Right cardiac atrium (tissue), 5 donors: ENCODE measurements around the gene THUMPD3. TPM values are rescaled to one million over a fixed set of nuclear protein-coding genes. Genes with fewer than 3 reads are reported as not detected.

Experiments used
- ATAC-seq, 2 donors: fragments of 200-7000 bp; cut with Tn5 transposase; one replicate each; pipeline versions ENCODE4 v1.8.0 to v1.9.1; 2020; ENCODE audit warnings: moderate library complexity in 2 of 2, mild to moderate bottlenecking in 1 of 2
- DNase-seq, 3 donors: peaks; one replicate each; pipeline ENCODE4 v3.0.0-alpha.2; 2020
- H3K27ac ChIP-seq: one replicate; pipeline ENCODE4 v1.5.1; 2013; ENCODE audit warnings: mild to moderate bottlenecking, low read length, control low read depth, moderate library complexity
- H3K27me3 ChIP-seq: one replicate; pipeline ENCODE4 v1.6.1; 2013; ENCODE audit not compliant: control insufficient read depth, insufficient read depth
- H3K4me1 ChIP-seq: one replicate; pipeline ENCODE4 v1.6.1; 2013; ENCODE audit warnings: low read length; ENCODE audit not compliant: control insufficient read depth, insufficient read depth
- H3K4me3 ChIP-seq: one replicate; pipeline ENCODE4 v1.5.1; 2013; ENCODE audit warnings: low read length, control low read depth
- H3K9me3 ChIP-seq: one replicate; pipeline ENCODE4 v1.6.1; 2013; ENCODE audit warnings: low read length; ENCODE audit not compliant: control insufficient read depth
- WGBS: extraction: QIAGEN DNeasy Blood & Tissue Kit; methylation state at CpG from one replicate; pipeline ENCODE4 v1.1.7; 2013; 5-methylcytosine and 5-hydroxymethylcytosine counted together
- intact Hi-C, 4 donors: fragments of 100-400 bp; cut with DNase I; formaldehyde crosslinking; loops; one replicate each; pipeline versions ENCODE4 v1.11.0 to v1.14.0; 2022 to 2023
- polyA plus RNA-seq: library from polyadenylated mRNA; stranded (reverse); fragments of 200-250 nt; gene quantifications from one replicate; pipeline ENCODE4 v1.2.3, GENCODE V29; 2013
- total RNA-seq, 4 donors: library from RNA; stranded (reverse); fragmentation: NEBNext Ultra II Directional; extraction: Animal tissue kit (Norgen Biotek cat#: 25700); gene quantifications; one replicate each; pipeline ENCODE4 v1.2.1, GENCODE V29; 2021
- donor health status: healthy with polysubstance abuse.
- donor health status: DM: no; HTN: yes; CAD: no.
- donor health status: DM: no; HTN: no; CAD: no.
- donor health status: DM: no; HTN: yes; CAD: no; lungs with severe emphysema.
- donor health status: DM: yes; HTN: yes; CAD: no.

THUMPD3 gene
- total and polyA plus RNA-seq, 5 donors = 29.0 to 46.6 (median 46.0) TPM

- 77% methylated on average over 2 of the region's 2 CpGs for WGBS
- H3K4me3 ChIP-seq = no peak overlapping the region
- no peak overlapping the region for H3K27ac ChIP-seq
- no peaks in the 10 kb centered on the region for H3K9me3 ChIP-seq
- intact Hi-C loops = loop anchor here in 1 of 4 donors (5.0 kb wide), 1 partner anchor 45 kb away; no protein-coding TSS in a partner anchor
- ATAC-seq (no peak), DNase-seq (no peak)
- H3K4me1 ChIP-seq = no peaks in the 10 kb centered on the region
- no peaks in the 10 kb centered on the region for H3K27me3 ChIP-seq
Measured at GRCh38 chr3:9387322-9387655, 24.4 kb downstream of the THUMPD3 start.

DNA sequence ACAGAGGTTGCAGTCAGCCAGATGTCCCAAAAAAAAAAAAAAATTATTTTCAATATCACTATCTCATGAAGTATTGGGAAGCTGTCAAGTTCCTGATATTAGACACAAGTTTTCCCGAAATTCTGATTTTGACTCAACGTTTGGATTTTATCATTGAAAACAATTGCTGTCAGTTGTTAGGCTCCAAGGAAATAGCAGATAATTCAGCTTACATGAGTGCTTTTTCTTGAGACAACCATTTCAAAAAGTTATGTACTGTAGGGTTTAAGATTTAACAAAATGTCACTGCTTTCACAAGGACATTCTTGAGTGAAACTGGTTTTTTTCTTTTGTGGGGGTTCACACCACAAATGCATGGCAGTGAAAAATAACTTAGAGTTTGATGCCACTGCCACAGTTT, 25.3 kb downstream of the THUMPD3 start:
- H3K27me3 ChIP-seq = no peaks in the 10 kb centered on the region
- no peak overlapping the region for H3K27ac ChIP-seq
- no peak overlapping the region for H3K4me3 ChIP-seq
- H3K4me1 ChIP-seq = no peaks in the 10 kb centered on the region
- DNase-seq (no peak), ATAC-seq (no peak)
- no peaks in the 10 kb centered on the region for H3K9me3 ChIP-seq
- intact Hi-C loops = loop anchor here in 1 of 4 donors (5.0 kb wide), 1 partner anchor 44 kb away; no protein-coding TSS in a partner anchor
- 56% methylated on average over 2 of the region's 2 CpGs for WGBS

GRCh38 chr3:9388562-9389272, 25.9 kb downstream of the THUMPD3 start:
- no peak overlapping the region for H3K4me3 ChIP-seq
- H3K4me1 ChIP-seq = no peaks in the 10 kb centered on the region
- no peak for ATAC-seq
- DNase-seq = no peak
- no peak overlapping the region for H3K27ac ChIP-seq
- H3K9me3 ChIP-seq = no peaks in the 10 kb centered on the region
- 86% methylated on average over 5 of the region's 5 CpGs for WGBS
- intact Hi-C loops = loop anchor here in 1 of 4 donors (5.0 kb wide), 1 partner anchor 44 kb away; no protein-coding TSS in a partner anchor
- H3K27me3 ChIP-seq = no peaks in the 10 kb centered on the region

DNA sequence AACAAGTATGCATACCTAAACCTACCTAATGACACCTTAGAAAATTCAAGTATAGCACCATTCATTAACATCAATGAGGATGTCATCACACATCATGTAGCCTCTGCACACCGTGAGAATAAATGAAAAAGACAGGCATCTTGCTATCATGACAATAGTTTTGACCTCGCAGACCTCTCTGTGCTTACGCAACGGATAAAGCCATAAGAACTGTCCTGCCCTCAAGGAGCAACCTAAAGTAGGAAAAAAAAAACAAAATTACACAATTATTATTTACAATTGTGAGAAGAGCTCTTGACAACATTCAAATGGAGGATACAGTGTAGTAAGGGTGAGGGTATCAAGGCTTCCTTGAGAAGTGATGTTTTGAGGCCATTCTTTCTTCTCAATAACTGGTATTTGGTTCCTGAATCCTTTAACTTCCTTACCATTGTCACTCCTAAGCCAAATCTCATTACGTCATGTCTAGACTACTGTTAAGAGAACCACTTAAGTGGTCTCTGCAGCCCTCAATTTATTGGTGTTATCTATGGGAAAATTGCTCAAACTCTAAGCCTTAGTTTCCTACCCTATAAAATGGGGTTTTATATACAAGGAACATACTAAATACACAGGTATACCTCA, 27.5 kb downstream of the THUMPD3 start:
- WGBS = 88% methylated on average over 5 of the region's 5 CpGs
- Histone ChIP-seq H3K4me1 (no peaks in the 10 kb centered on the region), H3K27ac (no peak overlapping the region), H3K4me3 (no peak overlapping the region), H3K9me3 (no peaks in the 10 kb centered on the region), H3K27me3 (no peaks in the 10 kb centered on the region)
- no peak for ATAC-seq
- DNase-seq = no peak
- intact Hi-C loops = loop anchor here in 1 of 4 donors (5.0 kb wide), 1 partner anchor 37 kb away; no protein-coding TSS in a partner anchor

- intact Hi-C loops = loop anchor here in 1 of 4 donors (5.0 kb wide), 1 partner anchor 35 kb away; no protein-coding TSS in a partner anchor
- 27% methylated on average over 1 of the region's 1 CpG for WGBS
- Histone ChIP-seq H3K9me3 (no peaks in the 10 kb centered on the region), H3K4me1 (no peaks in the 10 kb centered on the region), H3K27me3 (no peaks in the 10 kb centered on the region), H3K4me3 (no peak overlapping the region), H3K27ac (no peak overlapping the region)
- no peak for DNase-seq
- ATAC-seq = no peak
Measured at GRCh38 chr3:9392041-9392440, 29.2 kb downstream of the THUMPD3 start.

DNA sequence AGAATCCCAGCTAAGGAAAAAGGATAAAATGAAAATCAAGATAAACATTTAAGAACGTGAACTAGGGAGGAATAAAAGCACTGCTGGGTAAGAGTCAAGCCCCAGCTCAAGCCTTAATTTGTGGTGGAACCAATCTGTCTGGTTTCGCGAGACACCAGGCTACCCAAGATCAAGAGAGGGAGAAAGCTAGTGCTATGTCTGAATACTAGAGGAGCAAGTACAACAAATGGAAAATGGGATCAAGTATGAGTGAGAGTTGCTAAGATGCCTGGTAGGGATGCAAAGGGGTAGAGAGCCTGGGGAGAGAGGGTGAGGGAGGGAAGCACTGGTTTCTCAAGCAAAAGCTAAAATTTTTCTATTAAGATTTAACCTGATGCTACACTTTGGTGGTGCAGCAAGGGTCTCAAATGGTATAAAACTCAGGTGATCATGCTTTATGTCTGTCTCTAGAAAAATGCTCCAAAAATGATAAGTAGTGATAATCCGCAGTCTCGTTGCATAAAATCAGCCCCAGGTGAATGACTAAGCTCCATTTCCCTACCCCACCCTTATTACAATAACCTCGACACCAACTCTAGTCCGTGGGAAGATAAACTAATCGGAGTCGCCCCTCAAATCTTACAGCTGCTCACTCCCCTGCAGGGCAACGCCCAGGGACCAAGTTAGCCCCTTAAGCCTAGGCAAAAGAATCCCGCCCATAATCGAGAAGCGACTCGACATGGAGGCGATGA, 32.9 kb downstream of the THUMPD3 start:
- Histone ChIP-seq H3K27me3 (no peaks in the 10 kb centered on the region), H3K4me3 (peak overlapping the region; percentile 68), H3K9me3 (no peaks in the 10 kb centered on the region), H3K27ac (peak overlapping the region; percentile 86), H3K4me1 (no peaks in the 10 kb centered on the region)
- no peak for ATAC-seq
- no peak for DNase-seq
- intact Hi-C loops = loop anchor here in 1 of 4 donors (5.0 kb wide), 1 partner anchor 37 kb away; no protein-coding TSS in a partner anchor
- 5% methylated on average over 15 of the region's 15 CpGs for WGBS

GRCh38 chr3:9396301-9396631, 33.4 kb downstream of the THUMPD3 start:
- Histone ChIP-seq H3K4me1 (no peaks in the 10 kb centered on the region), H3K4me3 (peak overlapping the region; percentile 68), H3K9me3 (no peaks in the 10 kb centered on the region), H3K27ac (peak overlapping the region; percentile 86), H3K27me3 (no peaks in the 10 kb centered on the region)
- intact Hi-C loops = loop anchor here in 1 of 4 donors (5.0 kb wide), 1 partner anchor 36 kb away; no protein-coding TSS in a partner anchor
- WGBS = under 1% methylated on average over 25 of the region's 25 CpGs
- ATAC-seq (peak; percentile 61 to 65), DNase-seq (peak in 1 of 3 donors; percentile 91)

DNA sequence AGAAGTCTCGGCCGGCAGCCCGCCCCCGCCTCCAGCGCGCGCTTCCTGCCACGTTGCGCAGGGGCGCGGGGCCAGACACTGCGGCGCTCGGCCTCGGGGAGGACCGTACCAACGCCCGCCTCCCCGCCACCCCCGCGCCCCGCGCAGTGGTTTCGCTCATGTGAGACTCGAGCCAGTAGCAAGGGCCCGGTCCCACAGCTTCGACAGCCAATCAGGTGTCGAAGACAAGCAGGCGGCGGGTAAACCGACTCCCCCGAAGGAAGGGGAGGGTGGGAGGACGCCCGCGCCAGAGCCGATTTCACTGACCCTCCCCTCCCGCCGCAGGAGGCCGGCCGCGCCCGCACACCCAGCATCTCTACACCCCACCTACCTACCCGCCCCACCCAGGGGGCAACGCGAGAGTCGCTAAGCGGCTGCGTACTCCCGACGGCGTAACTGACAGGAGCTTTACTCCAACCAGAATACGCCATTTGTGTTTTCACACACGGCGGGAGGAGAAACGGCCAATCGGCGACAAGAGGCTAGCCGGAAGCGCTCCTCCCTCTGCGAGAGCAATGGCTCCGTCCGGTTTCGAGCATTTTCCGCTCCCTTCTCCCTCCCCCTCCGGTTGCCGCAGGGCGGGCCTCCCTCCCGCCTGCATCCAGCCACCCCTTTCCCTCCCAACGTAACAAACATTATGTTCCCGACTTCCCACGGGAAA, 33.9 kb downstream of the THUMPD3 start:
- intact Hi-C loops = loop anchor here in 1 of 4 donors (5.0 kb wide), 1 partner anchor 36 kb away; no protein-coding TSS in a partner anchor
- Histone ChIP-seq H3K4me1 (no peaks in the 10 kb centered on the region), H3K27ac (peak overlapping the region; percentile 86), H3K9me3 (no peaks in the 10 kb centered on the region), H3K4me3 (peak overlapping the region; percentile 68), H3K27me3 (no peaks in the 10 kb centered on the region)
- under 1% methylated on average over 71 of the region's 71 CpGs for WGBS
- DNase-seq (peak; percentile 98 to 99 (median 99)), ATAC-seq (peak; percentile 93)

DNA sequence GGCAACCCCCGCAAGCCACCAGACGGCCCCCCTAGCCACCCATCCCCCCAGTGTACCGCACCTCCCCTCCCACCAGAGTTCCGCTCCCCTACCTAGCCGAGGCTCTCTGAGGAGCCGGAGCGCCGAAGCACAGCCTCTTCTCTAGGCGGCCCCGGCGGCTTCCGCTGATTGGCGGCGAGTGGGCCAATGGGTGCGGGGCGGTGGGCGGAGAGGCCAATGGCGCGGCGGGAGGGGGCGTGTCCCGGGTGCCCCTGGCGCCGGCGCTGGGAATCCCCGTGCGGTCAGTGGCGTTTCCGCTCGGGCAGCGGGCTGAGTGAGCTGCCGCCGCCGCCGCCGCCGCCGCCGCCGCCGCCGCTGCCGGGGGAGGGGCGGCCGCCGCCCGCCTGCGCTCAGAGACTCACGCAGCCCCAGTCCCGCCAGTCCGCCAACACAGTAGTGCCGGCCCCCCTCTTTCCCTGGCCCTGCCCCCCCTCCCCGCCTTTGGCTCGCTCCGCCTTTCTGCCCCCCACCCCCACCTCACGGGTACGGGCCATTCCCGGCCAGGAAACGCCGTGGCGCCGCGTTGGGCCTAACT, 34.6 kb downstream of the THUMPD3 start, which contains the start of gene SETD5:
Gene SETD5, plus strand, starts transcription at position 284 of the 574 bp plus-strand sequence. CDS start 31,324 bp downstream, outside the sequence.
- WGBS = under 1% methylated on average over 63 of the region's 63 CpGs
- DNase-seq (peak; percentile 98 to 99 (median 99)), ATAC-seq (peak; percentile 86 to 88)
- Histone ChIP-seq H3K9me3 (no peaks in the 10 kb centered on the region), H3K27me3 (no peaks in the 10 kb centered on the region), H3K27ac (peak within 1 kb of the TSS; percentile 89), H3K4me3 (peak within 1 kb of the TSS; percentile 68), H3K4me1 (no peaks in the 10 kb centered on the region)
- intact Hi-C loops = loop anchor here in 1 of 4 donors (5.0 kb wide), 1 partner anchor 35 kb away; no protein-coding TSS in a partner anchor
